HG02884 (cell line): Measurements from ENCODE around the gene LONP2.
A peak's percentile ranks its signal among the peaks of the same experiment; 100 is the strongest.
"Not testable (repeated sequence)": the region's sequence is repeated elsewhere in the genome, so short reads cannot be mapped to it uniquely, and the experiment has no call there.

Experiments
- ATAC-seq: cut with Tn5 transposase; IDR thresholded peaks from one replicate; pipeline ENCODE4 v1.9.1; 2021; ENCODE audit warnings: mild to moderate bottlenecking, moderate library complexity; ENCODE audit not compliant: unreplicated experiment

The LONP2 gene

DNA sequence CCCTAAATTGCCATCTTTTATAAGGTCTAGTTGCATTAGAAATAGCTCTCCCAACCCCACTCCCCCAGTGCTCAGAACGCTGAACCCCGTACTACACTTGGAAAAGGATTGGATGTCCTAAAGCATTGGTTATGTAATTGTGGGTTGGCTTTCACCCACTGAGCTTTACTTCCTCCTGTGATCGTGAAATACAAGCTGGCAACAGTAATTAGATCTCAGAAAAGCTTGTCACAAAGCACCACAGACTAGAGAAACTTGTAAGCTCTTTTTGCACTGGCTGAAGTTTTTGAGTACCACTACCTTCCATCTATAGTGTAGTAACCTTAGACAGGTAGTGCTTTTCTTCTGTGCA is 86.7 kb downstream of the LONP2 start:
- no peak for ATAC-seq

DNA sequence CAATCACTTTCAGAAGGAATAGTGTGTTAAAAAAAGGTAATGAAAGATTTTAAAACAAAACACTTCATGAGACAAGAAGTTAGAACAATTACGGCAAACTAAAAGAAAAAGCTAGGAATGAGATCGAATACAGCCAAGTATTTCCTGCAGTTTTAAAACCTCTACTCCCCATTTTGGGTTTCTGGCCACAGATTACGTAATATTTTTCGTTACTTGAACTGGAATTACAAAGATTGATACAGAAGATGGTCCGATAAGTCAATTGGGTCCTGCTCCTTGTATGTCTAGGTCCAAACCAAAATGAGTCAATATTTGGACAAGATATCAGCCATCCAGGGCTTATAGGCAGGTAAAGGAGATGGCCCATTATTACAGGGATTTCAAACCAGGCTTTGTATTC is 88.9 kb downstream of the LONP2 start:
- ATAC-seq = no peak

DNA sequence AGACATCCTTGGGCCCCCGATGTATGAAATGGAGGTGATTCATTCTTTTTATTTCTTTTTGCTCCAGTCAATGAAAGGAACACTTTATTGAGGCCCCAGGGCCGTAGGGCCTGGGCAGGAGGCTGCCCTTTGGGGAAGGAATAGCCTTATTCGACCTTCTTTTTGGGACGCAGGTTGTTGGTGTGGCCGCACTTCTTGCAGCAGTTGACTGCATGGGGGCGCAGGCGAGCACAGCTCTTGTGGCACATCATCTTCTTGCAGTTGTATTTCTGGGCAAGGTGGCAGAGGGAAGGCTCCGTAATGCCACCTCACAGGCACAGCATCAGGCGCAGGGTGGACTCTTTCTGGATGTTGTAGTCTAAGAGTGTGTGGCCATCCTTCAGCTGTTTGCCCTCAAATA is 90.2 kb downstream of the LONP2 start:
- ATAC-seq = no peak

DNA sequence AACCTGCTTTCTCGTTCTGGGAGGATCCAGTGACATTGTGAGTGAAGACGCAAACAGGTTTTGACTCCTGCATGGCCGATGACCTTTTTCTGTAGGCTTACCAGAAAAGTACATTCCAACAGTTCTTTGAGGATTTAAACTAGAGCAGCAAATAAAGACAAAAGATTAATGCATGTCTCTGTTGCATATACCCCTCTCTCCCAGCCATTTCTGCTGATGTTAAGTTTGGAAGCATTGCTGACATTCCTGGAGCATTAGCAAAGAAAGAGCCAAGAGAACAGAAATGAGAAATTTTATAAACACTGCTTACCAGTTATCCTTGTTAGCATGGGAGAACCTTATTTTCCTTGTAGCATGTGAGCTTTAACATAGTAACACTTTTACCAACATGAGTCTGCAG is 91.9 kb downstream of the LONP2 start:
- ATAC-seq = no peak

DNA sequence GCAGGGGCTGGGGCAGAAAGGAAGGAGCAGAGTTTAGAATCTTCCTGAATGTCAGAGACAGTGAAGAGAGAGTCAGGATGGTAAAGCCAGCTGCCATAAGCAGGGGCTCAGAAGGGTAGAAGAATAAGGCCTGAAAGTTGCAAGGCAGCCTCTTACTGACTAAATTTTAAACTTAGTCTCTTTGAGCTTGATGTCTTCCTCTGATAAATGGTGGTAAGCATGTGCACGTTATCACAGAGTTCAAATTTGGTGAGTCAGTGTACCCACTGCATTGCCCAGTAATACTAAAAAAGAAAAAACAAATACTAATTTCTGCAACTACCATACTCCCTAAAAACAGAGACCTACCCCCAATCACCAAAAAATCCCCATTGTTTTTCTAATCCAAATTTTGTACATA is 96.0 kb downstream of the LONP2 start:
- no peak for ATAC-seq

DNA sequence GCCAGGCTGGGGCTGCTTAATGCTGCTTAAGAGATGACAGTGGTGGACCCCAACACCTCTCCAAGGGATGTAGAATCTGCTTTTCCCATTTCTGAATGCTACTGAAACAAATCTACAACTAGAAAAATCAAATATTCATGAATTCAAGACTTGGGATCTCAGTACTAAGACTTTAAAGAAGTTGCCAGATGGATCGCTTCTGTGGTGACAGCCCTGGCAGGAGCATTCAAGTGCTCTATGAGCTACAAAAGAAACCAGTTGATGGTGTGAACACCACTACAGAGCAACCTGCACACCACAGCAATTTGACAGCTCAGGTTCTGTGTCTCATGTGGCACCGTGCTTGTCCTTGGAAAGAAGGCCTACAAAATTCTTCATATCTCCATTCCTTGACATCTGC is 98.5 kb downstream of the LONP2 start:
- no peak for ATAC-seq

DNA sequence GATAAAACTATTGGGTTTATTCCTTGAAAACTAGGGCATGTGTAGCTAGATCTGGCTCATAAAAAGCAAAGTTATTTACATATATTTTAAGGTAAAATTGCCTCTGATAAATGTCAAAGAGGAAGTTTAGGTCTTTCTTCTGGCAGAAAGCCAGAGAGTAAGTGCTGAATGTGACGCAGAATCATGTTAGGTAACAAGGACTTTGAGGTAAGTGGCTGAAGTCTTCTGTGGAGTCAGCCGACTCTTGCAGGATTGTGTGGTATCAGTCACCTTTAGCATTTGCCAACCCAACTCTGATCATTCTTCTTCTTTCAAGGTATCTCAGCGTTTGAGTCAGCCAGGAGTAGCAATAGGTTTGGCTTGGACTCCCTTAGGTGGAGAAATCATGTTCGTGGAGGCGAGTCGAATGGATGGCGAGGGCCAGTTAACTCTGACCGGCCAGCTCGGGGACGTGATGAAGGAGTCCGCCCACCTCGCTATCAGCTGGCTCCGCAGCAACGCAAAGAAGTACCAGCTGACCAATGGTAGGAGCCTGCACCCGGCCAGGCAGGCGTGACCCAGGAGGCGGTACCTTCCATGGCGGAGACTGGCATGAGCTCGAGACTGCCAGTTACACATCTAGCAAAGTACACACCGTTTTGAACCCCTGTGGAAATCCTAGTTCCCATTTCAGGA is 103.2 kb downstream of the LONP2 start:
- ATAC-seq = no peak

GRCh38 chr16:48347980-48348379 is 103.9 kb downstream of the LONP2 start:
- no peak for ATAC-seq

- ATAC-seq = no peak
Measured at GRCh38 chr16:48350736-48351135, 106.6 kb downstream of the LONP2 start.

- no peak for ATAC-seq
Measured at GRCh38 chr16:48352648-48353390, 108.7 kb downstream of the LONP2 start.

GRCh38 chr16:48353565-48354163 is 109.6 kb downstream of the LONP2 start:
- peak; percentile 70 for ATAC-seq

DNA sequence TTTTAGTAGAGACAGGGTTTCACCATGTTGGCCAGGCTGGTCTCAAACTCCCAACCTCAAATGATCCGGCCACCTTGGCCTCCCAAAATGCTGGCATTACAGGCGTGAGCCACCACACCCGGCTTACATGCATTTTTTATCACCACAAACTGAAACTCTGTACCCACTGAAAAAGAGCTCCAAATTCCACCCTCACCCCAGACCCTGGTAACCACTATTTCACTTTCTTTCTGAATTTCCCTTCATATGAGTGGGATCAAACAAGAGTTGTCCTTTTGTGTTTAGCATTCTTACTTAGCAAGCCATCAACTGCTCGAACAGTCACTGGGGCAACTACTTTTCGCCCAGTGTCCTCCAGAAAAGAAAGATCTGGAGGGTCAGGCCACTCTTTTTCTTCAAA is 110.3 kb downstream of the LONP2 start:
- not testable (repeated sequence) for ATAC-seq

- no peak for ATAC-seq
Measured at GRCh38 chr16:48354877-48355855, 111.1 kb downstream of the LONP2 start.

GRCh38 chr16:48356633-48357376 is 112.7 kb downstream of the LONP2 start:
- ATAC-seq = no peak

- ATAC-seq = no peak
Measured at GRCh38 chr16:48358419-48358818, 114.3 kb downstream of the LONP2 start.

DNA sequence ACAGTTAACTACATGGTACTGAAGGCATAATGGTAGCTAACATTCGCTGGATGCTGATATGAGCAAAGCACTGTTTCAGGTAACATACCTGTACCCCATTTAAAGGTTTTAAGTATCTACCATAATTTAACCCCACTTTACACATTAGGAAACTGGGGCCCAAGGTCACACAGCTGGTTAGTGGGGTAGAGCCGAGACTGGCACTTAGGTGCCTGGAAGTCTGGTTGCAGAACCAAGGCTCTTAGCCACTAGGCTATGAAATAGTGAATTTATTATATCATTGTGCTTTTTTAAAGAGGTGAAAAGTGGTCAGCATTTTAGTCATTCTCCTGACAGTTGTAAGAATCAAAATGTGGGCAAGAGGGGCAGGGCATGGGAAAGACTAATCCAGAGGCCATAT is 115.9 kb downstream of the LONP2 start:
- no peak for ATAC-seq

DNA sequence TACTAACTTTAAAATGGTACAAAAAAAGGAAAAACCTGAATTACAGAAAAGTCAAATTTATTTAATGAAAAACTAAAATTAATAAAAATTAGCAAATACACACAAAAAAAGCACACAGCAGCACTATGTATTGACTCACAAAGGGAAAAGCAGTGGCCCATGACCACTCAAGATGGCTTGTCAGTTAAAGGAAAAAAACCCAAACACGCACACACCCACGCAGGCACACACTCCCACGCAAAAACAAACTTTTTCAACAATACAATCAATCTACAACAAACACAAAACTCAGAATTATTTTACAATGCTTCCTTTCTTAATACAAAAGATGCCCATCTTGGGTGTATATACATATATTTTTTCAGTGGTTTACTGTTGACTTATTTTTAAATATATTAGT is 116.9 kb downstream of the LONP2 start:
- ATAC-seq = no peak

DNA sequence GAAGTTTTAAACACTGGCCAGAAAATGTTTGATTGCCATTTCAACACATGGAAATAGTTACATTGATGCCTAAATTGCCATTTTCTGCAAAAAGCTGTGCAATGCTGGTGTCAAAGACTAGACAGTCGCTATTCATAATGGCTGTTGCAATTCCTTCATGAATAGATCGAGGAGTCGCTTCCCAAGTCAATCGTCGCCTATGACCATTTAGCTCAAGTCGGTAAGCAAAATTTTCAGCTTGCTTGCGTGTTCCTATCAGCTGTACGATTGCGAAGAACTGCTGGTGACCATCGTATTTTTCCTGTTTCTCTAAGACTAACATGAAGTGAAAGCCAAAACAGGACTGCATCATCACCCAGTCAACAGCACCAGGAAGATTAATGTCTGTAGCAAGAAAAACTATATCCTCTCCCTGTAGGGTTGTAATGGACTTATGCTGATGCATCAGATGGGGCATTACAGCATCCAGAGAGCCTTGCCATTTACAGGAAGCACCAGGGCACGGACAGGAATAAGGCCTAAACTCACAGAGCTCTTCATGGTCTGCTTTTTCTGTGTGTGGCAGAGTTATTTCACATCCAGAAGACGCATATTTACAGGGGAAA is 117.5 kb downstream of the LONP2 start:
- no peak for ATAC-seq

- no peak for ATAC-seq
Measured at GRCh38 chr16:48365025-48365600, 121.0 kb downstream of the LONP2 start.
